ENCODE measurements around the gene MFSD2A.

MFSD2A gene

DNA sequence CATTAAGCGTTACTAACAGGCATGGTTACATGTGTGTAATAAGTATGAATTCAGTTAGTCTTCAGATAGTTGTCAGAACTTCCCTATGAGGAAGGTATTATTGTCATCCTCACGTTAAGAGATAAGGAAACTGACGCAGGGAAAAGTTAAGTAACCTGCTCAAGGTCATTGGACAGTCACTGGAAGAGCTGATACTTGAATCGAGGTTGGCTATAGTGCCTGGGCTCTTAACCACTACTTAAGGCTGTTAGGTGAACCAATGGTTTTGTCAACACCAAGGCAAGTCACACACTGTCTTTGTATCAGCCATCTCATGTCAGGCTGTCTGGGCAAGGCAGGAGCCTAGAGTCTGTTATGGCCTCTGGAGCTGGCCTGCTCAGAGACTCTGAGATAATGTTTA, 16.2 kb downstream of the MFSD2A start:
- TF ChIP-seq, protein P1, sequence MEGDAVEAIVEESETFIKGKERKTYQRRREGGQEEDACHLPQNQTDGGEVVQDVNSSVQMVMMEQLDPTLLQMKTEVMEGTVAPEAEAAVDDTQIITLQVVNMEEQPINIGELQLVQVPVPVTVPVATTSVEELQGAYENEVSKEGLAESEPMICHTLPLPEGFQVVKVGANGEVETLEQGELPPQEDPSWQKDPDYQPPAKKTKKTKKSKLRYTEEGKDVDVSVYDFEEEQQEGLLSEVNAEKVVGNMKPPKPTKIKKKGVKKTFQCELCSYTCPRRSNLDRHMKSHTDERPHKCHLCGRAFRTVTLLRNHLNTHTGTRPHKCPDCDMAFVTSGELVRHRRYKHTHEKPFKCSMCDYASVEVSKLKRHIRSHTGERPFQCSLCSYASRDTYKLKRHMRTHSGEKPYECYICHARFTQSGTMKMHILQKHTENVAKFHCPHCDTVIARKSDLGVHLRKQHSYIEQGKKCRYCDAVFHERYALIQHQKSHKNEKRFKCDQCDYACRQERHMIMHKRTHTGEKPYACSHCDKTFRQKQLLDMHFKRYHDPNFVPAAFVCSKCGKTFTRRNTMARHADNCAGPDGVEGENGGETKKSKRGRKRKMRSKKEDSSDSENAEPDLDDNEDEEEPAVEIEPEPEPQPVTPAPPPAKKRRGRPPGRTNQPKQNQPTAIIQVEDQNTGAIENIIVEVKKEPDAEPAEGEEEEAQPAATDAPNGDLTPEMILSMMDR (IDR thresholded peaks at IDR 0.05; ENCODE audit: low read depth, low read length, poor library complexity, severe bottlenecking): no peak
- Histone ChIP-seq H3K4me1 (ENCODE audit: control insufficient read depth, low read length) (peaks cover 6% of the 10 kb centered on the region), H3F3A (ENCODE audit: control insufficient read depth, insufficient read depth) (peaks cover 4% of the 10 kb centered on the region), H3K79me2 (ENCODE audit: control insufficient read depth, low read length) (no peaks in the 10 kb centered on the region), H3K4me3 (ENCODE audit: low read length) (no peak overlapping the region), H3K27me3 (ENCODE audit: control insufficient read depth, low read length) (no peaks in the 10 kb centered on the region), H3K4me2 (ENCODE audit: low read length) (no peak overlapping the region), H3K36me3 (ENCODE audit: control insufficient read depth, low read length) (peaks cover 44% of the 10 kb centered on the region), H4K20me1 (ENCODE audit: control insufficient read depth, insufficient read depth, low read depth, low read length) (no peaks in the 10 kb centered on the region), H3K9me3 (ENCODE audit: control insufficient read depth, insufficient read depth, low read length) (no peaks in the 10 kb centered on the region), H3K9me2 (replicated peaks; ENCODE audit: control insufficient read depth, low read length) (no peaks in the 10 kb centered on the region), H3K27ac (ENCODE audit: low read depth, low read length) (no peak overlapping the region)

GRCh38 chr1:39973503-39974135, 18.7 kb downstream of the MFSD2A start:
- H3K36me3 ChIP-seq (ENCODE audit: control insufficient read depth, low read length): peaks cover 21% of the 10 kb centered on the region

DNA sequence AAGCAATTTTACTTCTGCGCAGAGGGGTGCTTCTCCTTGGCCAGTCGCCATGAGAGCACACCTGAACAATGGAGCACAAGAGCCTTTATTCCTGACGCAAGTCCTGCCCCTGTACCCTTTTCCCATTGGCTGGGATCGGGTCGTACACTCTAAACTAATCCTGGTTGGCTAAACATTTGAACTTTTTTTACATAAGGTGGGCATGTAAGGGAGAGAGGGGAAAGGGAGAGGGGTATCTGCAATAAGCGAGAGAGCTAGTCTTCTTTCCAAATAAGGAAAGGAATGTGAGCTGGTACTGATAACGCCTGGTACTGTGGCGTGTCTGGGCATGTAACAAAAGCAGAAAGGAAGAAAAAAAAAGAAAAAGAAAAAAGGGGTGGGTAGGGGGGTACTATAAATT, 21.8 kb downstream of the MFSD2A start:
- no peak overlapping the region for H3K27ac ChIP-seq (ENCODE audit: low read depth, low read length)
- no peak overlapping the region for H3K4me2 ChIP-seq (ENCODE audit: low read length)
- H3K9me2 ChIP-seq (replicated peaks; ENCODE audit: control insufficient read depth, low read length): no peaks in the 10 kb centered on the region
- no peaks in the 10 kb centered on the region for H3K9me3 ChIP-seq (ENCODE audit: control insufficient read depth, insufficient read depth, low read length)
- peaks cover 10% of the 10 kb centered on the region for H3K4me1 ChIP-seq (ENCODE audit: control insufficient read depth, low read length)
- TF ChIP-seq, protein P1 (IDR thresholded peaks at IDR 0.05; ENCODE audit: low read depth, low read length, poor library complexity, severe bottlenecking): no peak
- no peak for TF ChIP-seq EZH2phosphoT487 (IDR thresholded peaks at IDR 0.05; ENCODE audit: borderline replicate concordance, low read length)
- H3K79me2 ChIP-seq (ENCODE audit: control insufficient read depth, low read length): no peaks in the 10 kb centered on the region
- peaks cover 4% of the 10 kb centered on the region for H3F3A ChIP-seq (ENCODE audit: control insufficient read depth, insufficient read depth)
- no peak overlapping the region for H3K4me3 ChIP-seq (ENCODE audit: low read length)
- H3K36me3 ChIP-seq (ENCODE audit: control insufficient read depth, low read length): no peaks in the 10 kb centered on the region
- H4K20me1 ChIP-seq (ENCODE audit: control insufficient read depth, insufficient read depth, low read depth, low read length): no peaks in the 10 kb centered on the region
- no peaks in the 10 kb centered on the region for H3K27me3 ChIP-seq (ENCODE audit: control insufficient read depth, low read length)

More at GRCh38 chr1:39973503-39974135, 18.7 kb downstream of the MFSD2A start:
- TF ChIP-seq, protein P1 (IDR thresholded peaks at IDR 0.05; ENCODE audit: low read depth, low read length, poor library complexity, severe bottlenecking): peak; percentile 99
- no peak for TF ChIP-seq EZH2phosphoT487 (IDR thresholded peaks at IDR 0.05; ENCODE audit: borderline replicate concordance, low read length)
- Histone ChIP-seq H3K9me2 (replicated peaks; ENCODE audit: control insufficient read depth, low read length) (no peaks in the 10 kb centered on the region), H4K20me1 (ENCODE audit: control insufficient read depth, insufficient read depth, low read depth, low read length) (no peaks in the 10 kb centered on the region), H3K79me2 (ENCODE audit: control insufficient read depth, low read length) (no peaks in the 10 kb centered on the region), H3K4me1 (ENCODE audit: control insufficient read depth, low read length) (peaks cover 6% of the 10 kb centered on the region), H3K4me3 (ENCODE audit: low read length) (peak overlapping the region; percentile 38), H3K27me3 (ENCODE audit: control insufficient read depth, low read length) (no peaks in the 10 kb centered on the region), H3F3A (ENCODE audit: control insufficient read depth, insufficient read depth) (peaks cover 4% of the 10 kb centered on the region), H3K9me3 (ENCODE audit: control insufficient read depth, insufficient read depth, low read length) (no peaks in the 10 kb centered on the region), H3K27ac (ENCODE audit: low read depth, low read length) (no peak overlapping the region), H3K4me2 (ENCODE audit: low read length) (peak overlapping the region; percentile 62)
